B cell (primary cell): ENCODE data around the gene CAMK2B. TPM values are rescaled to one million over a fixed set of nuclear protein-coding genes. Genes with fewer than 3 reads are reported as not detected.

Experiments
- ATAC-seq: fragments of 200-7000 bp; cut with Tn5 transposase; one replicate; pipeline ENCODE4 v1.10.0; 2021; ENCODE audit warnings: low read depth, mild to moderate bottlenecking, moderate number of reproducible peaks, moderate library complexity
- CTCF ChIA-PET: fragments of 350-600 bp; sonication (Branson Sonifier 250); formaldehyde crosslinking; loops from one replicate; lab custom pipeline; 2021; ENCODE audit warnings: antibody characterized with exemption, inconsistent platforms; lab: Charles Lee
- POLR2A ChIA-PET: fragments of 350-600 bp; sonication (Branson Sonifier 250); formaldehyde crosslinking; loops from one replicate; lab custom pipeline; 2021; ENCODE audit warnings: antibody characterized with exemption; lab: Charles Lee
- DNase-seq: peaks from one replicate; pipeline ENCODE4 v3.0.0; 2013
- H2AFZ ChIP-seq: 2 replicates; pipeline ENCODE4 v1.6.1; 2012; ENCODE audit warnings: mild to moderate bottlenecking, low read depth, low read length; ENCODE audit not compliant: insufficient read depth, poor library complexity, severe bottlenecking
- H3K27ac ChIP-seq, 2 donors: 1 replicate in 1 of 2; 2 replicates in 1 of 2; pipeline ENCODE4 v1.5.1; 2012 to 2013; ENCODE audit warnings: low read length in 2 of 2, mild to moderate bottlenecking in 2 of 2, moderate library complexity in 1 of 2
- H3K27me3 ChIP-seq, 4 experiments: fragments of 200-600 bp in 1 of 4; sonication (generic) in 1 of 4; replicated peaks in 1 of 4; 1 replicate in 2 of 4; 2 replicates in 2 of 4; pipeline versions ENCODE4 v1.6.1 to v1.7.0; 2013 to 2016; ENCODE audit warnings: low read length in 3 of 4, mild to moderate bottlenecking in 2 of 4, mixed read lengths in 1 of 4, moderate library complexity in 1 of 4; ENCODE audit not compliant: insufficient read depth in 4 of 4, control insufficient read depth in 3 of 4; ENCODE audit errors: control extremely low read depth in 1 of 4
- H3K36me3 ChIP-seq, 2 experiments: replicated peaks in 1 of 2; 1 replicate in 1 of 2; 2 replicates in 1 of 2; pipeline versions ENCODE4 v1.6.1 to v1.7.1; 2013; ENCODE audit warnings: low read length in 1 of 2; ENCODE audit not compliant: insufficient read depth in 2 of 2, control insufficient read depth in 1 of 2; ENCODE audit errors: control extremely low read depth in 1 of 2, extremely low read depth in 1 of 2
- H3K4me1 ChIP-seq, 2 donors: fragments of 200-600 bp in 1 of 2; sonication (generic) in 1 of 2; 1 replicate in 1 of 2; 2 replicates in 1 of 2; pipeline versions ENCODE4 v1.5.1 to v1.6.1; 2013 to 2017; ENCODE audit warnings: low read length in 2 of 2; ENCODE audit not compliant: control insufficient read depth in 2 of 2, insufficient read depth in 2 of 2
- H3K4me2 ChIP-seq: replicated peaks from 2 replicates; pipeline ENCODE3; 2012; ENCODE audit warnings: mild to moderate bottlenecking, low read depth, low read length; ENCODE audit not compliant: poor library complexity, severe bottlenecking
- H3K4me3 ChIP-seq, 5 experiments: fragments of 200-600 bp in 1 of 5; sonication (generic) in 1 of 5; 1 replicate in 3 of 5; 2 replicates in 2 of 5; pipeline versions ENCODE4 v1.5.1 to v1.7.0; 2011 to 2016; ENCODE audit warnings: low read length in 4 of 5, mild to moderate bottlenecking in 4 of 5, low read depth in 2 of 5, control low read depth in 1 of 5, moderate library complexity in 1 of 5; ENCODE audit not compliant: insufficient read depth in 1 of 5; ENCODE audit errors: control extremely low read depth in 1 of 5, extremely low read depth in 1 of 5
- H3K79me2 ChIP-seq: fragments of 200-600 bp; sonication (generic); one replicate; pipeline ENCODE4 v1.6.0; 2016; ENCODE audit warnings: low read length; ENCODE audit not compliant: control insufficient read depth, insufficient read depth
- H3K9ac ChIP-seq: fragments of 200-600 bp; sonication (generic); 2 replicates; pipeline ENCODE4 v1.6.1; 2017; ENCODE audit warnings: mild to moderate bottlenecking, low read length, moderate library complexity
- H3K9me3 ChIP-seq, 3 donors: one replicate each; pipeline versions ENCODE4 v1.6.1 to v1.7.1; 2013; ENCODE audit warnings: low read length in 2 of 3; ENCODE audit not compliant: control insufficient read depth in 2 of 3, insufficient read depth in 1 of 3; ENCODE audit errors: control extremely low read depth in 1 of 3
- H4K20me1 ChIP-seq: 2 replicates; pipeline ENCODE4 v1.6.0; 2012; ENCODE audit warnings: mild to moderate bottlenecking, low read length; ENCODE audit not compliant: insufficient read depth, control insufficient read depth, poor library complexity, severe bottlenecking
- H3K27ac Mint-ChIP-seq: one replicate; pipeline ENCODE4 v1.8.0; 2021; ENCODE audit warnings: mixed read lengths
- H3K27me3 Mint-ChIP-seq: one replicate; pipeline ENCODE4 v1.8.0; 2021; ENCODE audit warnings: mixed read lengths
- H3K4me1 Mint-ChIP-seq: one replicate; pipeline ENCODE4 v1.8.0; 2021; ENCODE audit warnings: mixed read lengths
- H3K4me3 Mint-ChIP-seq: one replicate; pipeline ENCODE4 v1.8.0; 2021; ENCODE audit warnings: mixed read lengths
- H3K9me3 Mint-ChIP-seq: one replicate; pipeline ENCODE4 v1.8.0; 2022; ENCODE audit warnings: mixed read lengths; ENCODE audit not compliant: insufficient read depth
- EZH2 ChIP-seq: IDR thresholded peaks from 2 replicates; pipeline ENCODE4 v1.6.1; 2012; ENCODE audit warnings: borderline replicate concordance, low read depth, mild to moderate bottlenecking, moderate library complexity, low read length; ENCODE audit not compliant: insufficient read depth, poor library complexity, severe bottlenecking
- WGBS: methylation state at CpG from one replicate; pipeline ENCODE4 v1.1.5; 2013; ENCODE audit warnings: missing lambda C conversion rate; ENCODE audit not compliant: insufficient coverage; 5-methylcytosine and 5-hydroxymethylcytosine counted together
- intact Hi-C: fragments of 100-400 bp; cut with micrococcal nuclease; formaldehyde crosslinking; loops from one replicate; pipeline ENCODE4 v1.10.0; 2022
- polyA plus RNA-seq: library from polyadenylated mRNA; depleted of rRNA; stranded (reverse); fragments of >200 nt; gene quantifications from 2 replicates; pipeline ENCODE4 v1.2.3, GENCODE V29; 2012
- total RNA-seq, 2 donors: library from RNA; stranded (reverse); fragments of 120-200 nt in 1 of 2; gene quantifications; 1 replicate in 1 of 2; 2 replicates in 1 of 2; pipeline versions ENCODE4 v1.2.3 to v1.2.4, GENCODE V29; 2013 to 2022
- TF ChIP-seq, protein P1 (sequence below): fragments of 200-600 bp; IDR thresholded peaks from one replicate; pipeline ENCODE4 v1.8.0; 2022; ENCODE audit warnings: antibody characterized with exemption, mild to moderate bottlenecking

CAMK2B gene
- total and polyA plus RNA-seq, 2 donors (not counting 1 experiment from before 2014, with no cell fraction given), result 0.42 TPM; not detected in 1

DNA sequence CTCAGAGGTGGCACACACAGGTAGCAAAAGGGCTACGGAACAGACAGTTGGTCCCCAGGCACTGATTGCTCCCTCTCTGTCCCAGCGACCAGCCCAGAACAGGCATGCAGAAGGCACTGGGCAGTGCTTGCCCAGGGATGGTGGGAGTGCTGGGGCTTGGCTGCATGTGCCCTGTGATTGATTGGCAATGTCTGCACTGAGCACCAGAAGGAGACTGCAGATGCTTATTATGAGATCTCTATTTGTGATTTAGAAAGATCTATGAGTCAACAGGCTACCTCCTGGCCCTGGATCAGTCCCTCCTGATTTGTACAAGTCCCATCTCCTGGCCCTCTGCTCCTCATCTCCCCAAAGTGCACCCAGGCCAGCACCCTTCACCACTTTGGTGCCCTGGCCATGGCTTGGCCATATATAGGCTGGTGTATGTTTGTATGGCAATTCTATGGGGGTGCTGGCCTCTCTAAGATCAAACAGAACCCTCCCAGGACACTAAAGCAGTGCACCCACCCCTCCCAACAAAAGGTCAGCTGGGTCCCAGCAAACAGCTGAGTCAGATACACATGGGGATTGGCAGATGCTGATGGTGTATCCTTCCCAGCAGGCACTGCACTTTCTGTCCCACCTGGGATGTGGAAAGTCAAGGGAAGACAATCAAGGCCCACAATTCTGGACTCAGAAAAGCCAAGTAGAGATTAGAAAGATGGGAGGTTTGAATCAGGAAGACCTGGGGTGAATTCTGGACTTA is 30.9 kb downstream of the CAMK2B start:
- CTCF ChIA-PET, result no interaction called here
- WGBS, result 94% methylated on average over 2 of the region's 2 CpGs
- Histone ChIP-seq H4K20me1 (no peaks in the 10 kb centered on the region), H3K9me3 (peaks cover 0 to 5% (median 0%) of the 10 kb centered on the region in 3 donors), H3K9ac (no peak overlapping the region), H3K27me3 (peaks cover 0 to 22% (median 9%) of the 10 kb centered on the region in 4 experiments), H3K27ac (no peak overlapping the region), H3K4me3 (no peak overlapping the region), H2AFZ (no peak overlapping the region), H3K36me3 (no peaks in the 10 kb centered on the region), H3K79me2 (no peaks in the 10 kb centered on the region), H3K4me2 (no peak overlapping the region), H3K4me1 (no peaks in the 10 kb centered on the region)
- intact Hi-C loops, result no loop called here
- DNase-seq, result no peak
- no peak for TF ChIP-seq EZH2
- TF ChIP-seq, protein P1, sequence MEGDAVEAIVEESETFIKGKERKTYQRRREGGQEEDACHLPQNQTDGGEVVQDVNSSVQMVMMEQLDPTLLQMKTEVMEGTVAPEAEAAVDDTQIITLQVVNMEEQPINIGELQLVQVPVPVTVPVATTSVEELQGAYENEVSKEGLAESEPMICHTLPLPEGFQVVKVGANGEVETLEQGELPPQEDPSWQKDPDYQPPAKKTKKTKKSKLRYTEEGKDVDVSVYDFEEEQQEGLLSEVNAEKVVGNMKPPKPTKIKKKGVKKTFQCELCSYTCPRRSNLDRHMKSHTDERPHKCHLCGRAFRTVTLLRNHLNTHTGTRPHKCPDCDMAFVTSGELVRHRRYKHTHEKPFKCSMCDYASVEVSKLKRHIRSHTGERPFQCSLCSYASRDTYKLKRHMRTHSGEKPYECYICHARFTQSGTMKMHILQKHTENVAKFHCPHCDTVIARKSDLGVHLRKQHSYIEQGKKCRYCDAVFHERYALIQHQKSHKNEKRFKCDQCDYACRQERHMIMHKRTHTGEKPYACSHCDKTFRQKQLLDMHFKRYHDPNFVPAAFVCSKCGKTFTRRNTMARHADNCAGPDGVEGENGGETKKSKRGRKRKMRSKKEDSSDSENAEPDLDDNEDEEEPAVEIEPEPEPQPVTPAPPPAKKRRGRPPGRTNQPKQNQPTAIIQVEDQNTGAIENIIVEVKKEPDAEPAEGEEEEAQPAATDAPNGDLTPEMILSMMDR, result no peak
- Mint-ChIP-seq H3K27me3 (peaks cover 56% of the 10 kb centered on the region), H3K9me3 (no peaks in the 10 kb centered on the region), H3K4me3 (no peak overlapping the region), H3K4me1 (no peaks in the 10 kb centered on the region), H3K27ac (no peak overlapping the region)
- POLR2A ChIA-PET, result no interaction called here
- no peak for ATAC-seq

GRCh38 chr7:44293561-44294324 is 31.7 kb downstream of the CAMK2B start:
- TF ChIP-seq EZH2, result no peak
- TF ChIP-seq, protein P1, result no peak
- Mint-ChIP-seq H3K9me3 (no peaks in the 10 kb centered on the region), H3K4me3 (no peak overlapping the region), H3K27ac (no peak overlapping the region), H3K27me3 (peaks cover 52% of the 10 kb centered on the region), H3K4me1 (no peaks in the 10 kb centered on the region)
- Histone ChIP-seq H2AFZ (no peak overlapping the region), H3K79me2 (no peaks in the 10 kb centered on the region), H3K27ac (no peak overlapping the region), H4K20me1 (no peaks in the 10 kb centered on the region), H3K4me1 (no peaks in the 10 kb centered on the region), H3K4me2 (no peak overlapping the region), H3K9ac (no peak overlapping the region), H3K4me3 (no peak overlapping the region), H3K9me3 (peaks cover 0 to 5% (median 0%) of the 10 kb centered on the region in 3 donors), H3K36me3 (no peaks in the 10 kb centered on the region), H3K27me3 (peaks cover 0 to 24% (median 9%) of the 10 kb centered on the region in 4 experiments)
- no peak for DNase-seq
- 80% methylated on average over 16 of the region's 17 CpGs for WGBS
- ChIA-PET CTCF (no interaction called here), POLR2A (no interaction called here)
- intact Hi-C loops, result no loop called here
- ATAC-seq, result no peak
